Adipose tissue (tissue), 3 donors: Measurements from ENCODE around the gene CHRNB1. TPM values are rescaled to one million over a fixed set of nuclear protein-coding genes. Genes with fewer than 3 reads are reported as not detected.

ENCODE experiments used
- H3K27ac ChIP-seq: one replicate; pipeline ENCODE4 v1.5.1; 2013; ENCODE audit warnings: low read depth, low read length
- WGBS, 3 donors: extraction: QIAGEN DNeasy Blood & Tissue Kit; methylation state at CpG; one replicate each; pipeline ENCODE4 v1.1.7; 2013; 5-methylcytosine and 5-hydroxymethylcytosine counted together
- polyA plus RNA-seq, 3 donors: library from polyadenylated mRNA; stranded (reverse); fragments of 200-250 nt; gene quantifications; one replicate each; pipeline ENCODE4 v1.2.3, GENCODE V29; 2013
- donor health status: healthy with polysubstance abuse.
- donor health status: Bipolar disorder and iron deficiency.
- donor health status: healthy.

The CHRNB1 gene
- polyA plus RNA-seq, 3 donors: 5.0 to 14.2 (median 12.7) TPM

GRCh38 chr17:7413346-7413985 lies 31.4 kb upstream of the CHRNB1 start:
- WGBS, 3 donors: 62 to 81% (median 71%) methylated on average over 6 of the region's 6 CpGs
- no peak overlapping the region for H3K27ac ChIP-seq

- 79 to 88% (median 87%) methylated on average over 14 of the region's 14 CpGs for WGBS, 3 donors
These were observed 30.0 kb upstream of the CHRNB1 start for GRCh38 chr17:7414837-7415236.

GRCh38 chr17:7415784-7416183 lies 29.1 kb upstream of the CHRNB1 start:
- WGBS, 3 donors: 84 to 89% (median 87%) methylated on average over 23 of the region's 23 CpGs

More at GRCh38 chr17:7414837-7415236, 30.0 kb upstream of the CHRNB1 start:
- no peak overlapping the region for H3K27ac ChIP-seq

GRCh38 chr17:7416323-7416722 lies 28.5 kb upstream of the CHRNB1 start:
- 71 to 78% (median 77%) methylated on average over 6 of the region's 6 CpGs for WGBS, 3 donors
- no peak overlapping the region for H3K27ac ChIP-seq

More at GRCh38 chr17:7415784-7416183, 29.1 kb upstream of the CHRNB1 start:
- H3K27ac ChIP-seq: no peak overlapping the region

- WGBS, 3 donors: 93 to 96% (median 95%) methylated on average over 44 to 54 of the region's 54 CpGs
- H3K27ac ChIP-seq: no peak overlapping the region
These were observed 27.7 kb upstream of the CHRNB1 start for GRCh38 chr17:7417056-7417655.

DNA sequence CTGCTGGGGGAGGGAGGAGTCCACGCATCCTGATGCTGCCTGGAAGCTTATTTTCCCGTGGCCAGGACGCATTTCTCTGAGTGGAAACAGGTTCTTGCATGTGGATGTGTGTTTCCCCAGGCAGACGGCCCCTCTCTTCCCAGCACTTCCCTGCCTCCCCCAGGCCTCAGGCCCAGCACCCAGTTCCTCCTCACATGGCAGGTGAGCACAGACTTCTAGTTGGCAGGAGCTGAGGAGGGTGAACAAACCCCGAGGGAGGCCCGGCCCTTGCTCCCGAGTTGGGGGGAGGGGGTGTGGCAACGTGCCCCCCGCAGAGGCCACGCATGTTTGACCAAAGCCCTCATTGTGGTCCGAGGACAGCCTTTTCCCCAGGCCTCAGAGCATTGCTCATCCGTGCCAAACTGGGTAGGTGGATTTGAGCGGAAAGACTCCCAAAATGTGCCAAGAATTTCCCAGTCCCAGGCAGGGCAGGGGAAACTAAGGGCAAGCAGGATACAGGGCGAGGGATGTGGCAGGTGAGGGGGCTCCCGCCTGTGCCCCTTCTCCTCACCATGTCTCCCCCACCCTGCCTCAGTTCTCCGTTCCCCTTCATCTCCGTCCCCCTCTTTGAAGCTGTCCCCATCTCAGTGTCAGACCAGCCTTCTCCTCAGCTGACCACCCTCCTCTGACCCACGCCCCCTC lies 26.2 kb upstream of the CHRNB1 start:
- H3K27ac ChIP-seq: no peak overlapping the region
- WGBS, 3 donors: 64 to 74% (median 74%) methylated on average over 18 of the region's 18 CpGs

DNA sequence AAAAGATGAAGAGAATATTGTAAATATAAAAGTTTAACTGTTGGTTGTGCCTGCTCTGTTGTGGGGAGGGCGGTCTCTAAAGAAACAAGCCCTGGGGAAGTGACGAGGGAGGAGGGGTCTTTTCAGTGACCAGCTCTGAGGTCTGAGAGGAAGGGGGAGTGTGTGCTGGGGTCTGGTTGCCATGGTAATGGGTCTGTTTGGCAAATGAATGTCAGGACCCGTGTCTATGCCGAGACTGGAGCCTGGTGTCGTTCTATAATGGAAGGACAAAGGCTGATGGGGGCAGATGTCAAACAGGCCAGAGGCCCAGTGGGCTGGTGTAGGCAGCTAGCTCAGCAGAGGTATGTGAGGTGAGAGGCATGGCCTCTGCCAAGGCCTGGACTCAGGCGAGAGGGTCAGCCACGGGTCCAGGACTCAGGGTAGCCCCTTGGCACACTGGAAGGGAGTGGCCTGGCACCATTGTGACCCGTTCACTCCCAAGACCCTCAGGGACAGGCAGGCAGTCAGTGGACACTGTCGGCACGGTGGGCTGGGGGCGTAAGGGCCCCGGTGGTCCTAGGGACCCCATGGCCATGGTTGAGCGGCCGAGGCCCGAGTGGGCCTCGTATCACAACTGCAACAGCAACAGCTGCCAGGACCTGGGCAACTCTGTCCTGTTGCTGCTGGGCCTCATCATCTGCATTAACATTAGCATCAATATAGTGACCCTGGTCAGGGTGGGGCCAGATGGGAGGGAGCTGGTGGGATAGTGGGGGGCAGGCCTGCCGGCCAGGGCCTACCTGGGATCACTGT lies 24.8 kb upstream of the CHRNB1 start, which contains the start of gene SPEM1:
Gene SPEM1, plus strand, starts transcription at position 506 of the 792 bp plus-strand sequence. Its CDS starts 61 bp downstream, at position 567.
- 79 to 87% (median 79%) methylated on average over 17 of the region's 17 CpGs for WGBS, 3 donors
- H3K27ac ChIP-seq: no peak within 1 kb of the TSS

GRCh38 chr17:7421186-7421585 lies 23.7 kb upstream of the CHRNB1 start:
- WGBS, 3 donors: 92 to 95% (median 94%) methylated on average over 16 of the region's 16 CpGs

DNA sequence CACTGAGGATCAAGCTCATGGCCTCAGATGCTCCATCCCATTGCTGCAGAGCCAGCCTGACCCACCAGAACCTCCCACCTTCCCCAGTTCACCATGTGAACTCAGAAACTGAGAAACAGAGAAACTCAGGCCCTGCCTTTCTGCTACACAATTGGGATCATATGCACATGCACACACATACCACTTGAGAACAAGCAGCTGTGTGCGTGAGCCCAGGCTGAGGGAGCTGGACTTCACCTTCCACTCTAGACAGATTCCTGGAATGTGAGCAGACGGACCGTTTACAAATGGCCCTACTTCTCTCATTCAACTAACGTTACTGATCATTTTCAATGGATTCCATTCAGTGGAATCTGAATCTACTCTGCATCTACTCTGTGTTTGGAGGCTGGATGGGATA lies 21.2 kb upstream of the CHRNB1 start:
- 61 to 78% (median 65%) methylated on average over 4 of the region's 4 CpGs for WGBS, 3 donors
- no peak overlapping the region for H3K27ac ChIP-seq

More at GRCh38 chr17:7421186-7421585, 23.7 kb upstream of the CHRNB1 start:
- no peak overlapping the region for H3K27ac ChIP-seq

GRCh38 chr17:7425316-7425715 lies 19.5 kb upstream of the CHRNB1 start, which contains the start of gene SPEM2:
TSS of gene SPEM2 (plus strand) at chr17:7425616. CDS start at chr17:7425689, 73 bp downstream.
- H3K27ac ChIP-seq: no peak within 1 kb of the TSS
- 71 to 85% (median 78%) methylated on average over 7 of the region's 7 CpGs for WGBS, 3 donors

- 80 to 85% (median 81%) methylated on average over 8 of the region's 8 CpGs for WGBS, 3 donors
- H3K27ac ChIP-seq: no peak overlapping the region
These were observed 19.1 kb upstream of the CHRNB1 start for GRCh38 chr17:7425756-7426155.

- 93 to 97% (median 96%) methylated on average over 33 of the region's 33 CpGs for WGBS, 3 donors
- no peak overlapping the region for H3K27ac ChIP-seq
These were observed 18.5 kb upstream of the CHRNB1 start for GRCh38 chr17:7426203-7426863.

DNA sequence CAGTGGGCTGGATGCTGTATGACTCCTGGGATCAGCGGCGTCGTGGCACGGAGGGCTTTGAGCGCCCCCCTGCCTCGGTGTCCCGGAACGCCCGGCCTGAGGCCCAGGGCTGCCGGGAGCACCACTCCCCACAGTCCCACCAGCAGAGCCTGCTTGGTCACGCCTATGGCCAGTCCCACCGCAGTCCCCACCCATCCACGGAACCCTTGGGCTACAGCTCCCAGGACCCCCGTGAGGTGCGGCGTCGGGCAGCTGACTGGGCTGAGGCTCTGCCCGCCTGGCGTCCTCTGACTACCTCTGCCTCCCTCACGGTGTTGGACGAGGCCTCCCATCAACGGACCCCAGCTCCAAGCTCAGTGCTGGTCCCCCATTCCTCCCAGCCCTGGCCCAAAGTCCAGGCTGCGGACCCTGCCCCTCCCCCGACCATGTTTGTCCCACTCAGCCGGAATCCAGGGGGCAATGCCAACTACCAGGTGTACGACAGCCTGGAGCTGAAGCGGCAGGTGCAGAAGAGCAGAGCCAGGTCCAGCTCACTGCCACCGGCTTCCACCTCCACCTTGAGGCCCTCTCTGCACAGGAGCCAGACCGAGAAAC lies 17.9 kb upstream of the CHRNB1 start:
- no peak overlapping the region for H3K27ac ChIP-seq
- 88 to 95% (median 92%) methylated on average over 27 to 29 of the region's 29 CpGs for WGBS, 3 donors

DNA sequence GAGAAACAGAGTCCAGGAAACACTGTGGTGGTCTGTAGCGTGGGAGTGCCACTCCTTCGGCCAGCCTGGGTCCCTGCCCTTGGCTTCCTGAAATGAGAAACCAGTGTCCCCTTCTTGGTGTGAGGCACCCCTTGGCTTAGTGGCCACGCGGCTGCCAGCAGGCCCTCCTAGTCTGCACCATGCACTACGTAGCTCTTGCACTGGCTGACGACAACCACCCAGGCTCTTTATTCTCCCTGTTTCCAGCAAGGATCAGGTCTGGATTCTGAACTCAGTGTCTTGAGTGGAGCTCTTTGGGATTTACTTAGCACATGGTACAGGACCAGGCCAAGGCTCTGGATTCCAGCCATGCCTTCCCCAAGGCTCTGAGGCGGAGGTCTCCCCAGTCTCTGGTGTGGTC lies 17.3 kb upstream of the CHRNB1 start:
- 86 to 89% (median 88%) methylated on average over 7 of the region's 7 CpGs for WGBS, 3 donors
- no peak overlapping the region for H3K27ac ChIP-seq

DNA sequence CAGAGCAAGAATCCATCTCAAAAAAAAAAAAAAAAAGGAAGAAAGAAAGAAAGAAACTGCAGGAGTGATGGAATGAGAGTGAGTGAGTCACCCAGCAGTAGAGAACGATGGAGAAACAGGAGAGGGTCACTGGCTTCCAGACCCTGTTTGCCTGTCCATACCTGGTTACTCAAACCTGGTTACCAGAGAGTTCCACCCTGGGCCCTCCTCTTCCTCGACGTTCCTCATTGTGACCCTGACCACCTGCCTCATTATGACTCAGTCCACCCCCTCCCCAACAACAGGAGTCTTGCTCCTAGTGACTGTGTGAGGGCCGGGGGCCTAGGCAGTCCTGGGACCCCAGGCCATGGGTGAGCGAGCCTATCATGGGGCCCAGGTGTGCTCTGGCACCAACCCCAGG lies 16.3 kb upstream of the CHRNB1 start, which contains the start of gene SPEM3:
Gene SPEM3, plus strand, starts transcription at position 301 of the 400 bp plus-strand sequence. Its CDS starts 46 bp downstream, at position 347.
- WGBS, 3 donors: 64 to 72% (median 71%) methylated on average over 5 of the region's 5 CpGs
- H3K27ac ChIP-seq: no peak within 1 kb of the TSS

DNA sequence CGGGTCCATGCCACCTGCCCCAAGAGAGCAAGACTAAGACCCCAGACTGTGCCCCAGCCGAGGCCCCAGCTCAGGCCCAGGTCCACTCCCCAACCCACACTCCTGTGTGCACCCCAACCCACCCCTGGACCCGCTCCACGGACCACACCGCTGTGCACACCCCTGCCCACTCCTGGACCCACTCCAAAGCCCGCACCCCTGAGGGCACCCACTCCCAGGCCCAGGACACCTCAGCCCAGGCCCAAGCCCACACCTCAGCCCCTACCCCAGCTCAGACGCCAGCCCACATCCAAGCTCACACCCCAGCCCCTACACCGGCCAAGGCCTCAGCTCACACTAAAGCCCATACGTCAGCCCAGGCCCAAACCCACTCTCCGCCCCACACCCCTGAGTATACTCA lies 15.1 kb upstream of the CHRNB1 start:
- 89 to 93% (median 93%) methylated on average over 7 to 10 of the region's 10 CpGs for WGBS, 3 donors
- no peak overlapping the region for H3K27ac ChIP-seq

- H3K27ac ChIP-seq: no peak overlapping the region
- WGBS, 3 donors: 89 to 95% (median 95%) methylated on average over 1 of the region's 1 CpG
These were observed 13.6 kb upstream of the CHRNB1 start for GRCh38 chr17:7431231-7431630.

DNA sequence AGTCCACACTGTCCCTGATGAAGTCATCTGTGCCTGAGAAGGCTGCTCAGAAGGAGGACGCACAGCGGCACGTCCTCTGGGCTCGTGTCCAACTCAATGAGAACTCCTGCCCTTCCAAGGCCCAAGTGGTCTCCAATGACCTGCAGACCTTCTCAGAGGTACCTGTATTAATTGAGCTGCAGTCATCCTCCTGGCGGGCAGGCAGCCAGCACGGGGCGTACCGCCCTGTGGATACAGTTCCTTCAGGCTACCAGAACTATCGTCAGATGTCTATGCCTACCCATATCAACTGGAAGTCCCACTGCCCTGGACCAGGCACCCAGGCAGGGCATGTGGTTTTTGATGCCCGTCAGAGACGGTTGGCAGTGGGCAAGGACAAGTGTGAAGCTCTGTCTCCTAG lies 12.6 kb upstream of the CHRNB1 start:
- H3K27ac ChIP-seq: no peak overlapping the region
- WGBS, 3 donors: 90 to 94% (median 91%) methylated on average over 11 of the region's 11 CpGs
